Measurements from ENCODE around the gene B4GALT5. TPM values are rescaled to one million over a fixed set of nuclear protein-coding genes. Genes with fewer than 3 reads are reported as not detected.
"Not testable (repeated sequence)": the region's sequence is repeated elsewhere in the genome, so short reads cannot be mapped to it uniquely, and the experiment has no call there.

Gene B4GALT5
- total RNA-seq, 1 experiment from 2014 or later, result 92.5 TPM

- TF ChIP-seq ZNF274 (IDR thresholded peaks at IDR 0.05; ENCODE audit: low read depth, low read length), result no peak
- no peak for TF ChIP-seq CBX3 (IDR thresholded peaks at IDR 0.05; ENCODE audit: low read depth)
- TF ChIP-seq ATF3 (IDR thresholded peaks at IDR 0.05), result no peak
- no peak for TF ChIP-seq POLR2AphosphoS5 (IDR thresholded peaks at IDR 0.05; ENCODE audit: low read depth, low read length)
- no peak for TF ChIP-seq MAX (IDR thresholded peaks at IDR 0.05)
- no peak for TF ChIP-seq REST (IDR thresholded peaks at IDR 0.05; ENCODE audit: low read depth)
- no peak for TF ChIP-seq ELF1 (IDR thresholded peaks at IDR 0.05; ENCODE audit: borderline replicate concordance, low read depth)
- TF ChIP-seq YY1 (IDR thresholded peaks at IDR 0.05; ENCODE audit: extremely low read depth, insufficient replicate concordance, low read depth, low read length), result no peak
- TF ChIP-seq EZH2phosphoT487 (IDR thresholded peaks at IDR 0.05; ENCODE audit: borderline replicate concordance), result no peak
- no peak for TF ChIP-seq EZH2 (IDR thresholded peaks at IDR 0.05)
- no peak for TF ChIP-seq SP1 (IDR thresholded peaks at IDR 0.05; ENCODE audit: low read depth)
- no peak for TF ChIP-seq ZFX (IDR thresholded peaks at IDR 0.05)
Measured at GRCh38 chr20:49618289-49618688, 95.4 kb downstream of the B4GALT5 start (continued).

- H3K4me3 ChIP-seq (replicated peaks in 1 of 2; ENCODE audit: low read depth in 1 of 2, low read length in 2 of 2); RAD21 ChIA-PET (ENCODE audit: low non-redundant PET in 1 of 2, low total read pairs in 2 of 2, uncharacterized antibody in 2 of 2, unreplicated experiment in 2 of 2); H3K36me3 ChIP-seq (ENCODE audit: control insufficient read depth in 1 of 2, insufficient read depth in 2 of 2, low read length in 2 of 2); H4K20me1 ChIP-seq (ENCODE audit: insufficient read depth); intact Hi-C loops (cut with micrococcal nuclease); H3K9ac ChIP-seq (ENCODE audit: low read length); H2AFZ ChIP-seq (ENCODE audit: low read depth, low read length, poor library complexity, severe bottlenecking); H3K9me2 ChIP-seq (ENCODE audit: insufficient read depth); H3K9me3 ChIP-seq (ENCODE audit: control insufficient read depth in 1 of 2, insufficient read depth in 1 of 2, low read depth in 1 of 2, low read length in 2 of 2); ATAC-seq; POLR2A ChIA-PET; H3K27me3 ChIP-seq (ENCODE audit: insufficient read depth, low read length); H3K27ac ChIP-seq (ENCODE audit: low read depth, low read length); H3K79me2 ChIP-seq (ENCODE audit: insufficient read depth, low read length); DNase-seq (ENCODE audit: low read depth, low spot score); CTCF ChIA-PET; H3K4me2 ChIP-seq (ENCODE audit: low read length); BruUV-seq (replicated peaks); H3K4me1 ChIP-seq (ENCODE audit: control insufficient read depth in 1 of 2, insufficient read depth in 2 of 2, low read length in 2 of 2): not testable (repeated sequence)
Measured at GRCh38 chr20:49617394-49617793, 96.3 kb downstream of the B4GALT5 start.
